Measurements from ENCODE around the gene RAPGEF5. TPM values are rescaled to one million over a fixed set of nuclear protein-coding genes. Genes with fewer than 3 reads are reported as not detected.

The RAPGEF5 gene
- total RNA-seq, 1 experiment from 2014 or later: 15.6 TPM

- ChIA-PET RAD21 (ENCODE audit: low non-redundant PET in 1 of 2, low total read pairs in 2 of 2, uncharacterized antibody in 2 of 2, unreplicated experiment in 2 of 2) (no interaction called here), CTCF (interaction anchor here (2.6 kb wide), 1 partner anchor 380 kb away, joined by 20 read pairs; no protein-coding TSS in a partner anchor), POLR2A (no interaction called here)
- BruUV-seq (replicated peaks): no TSS peak
- H3K9me2 ChIP-seq (ENCODE audit: insufficient read depth): no peaks in the 10 kb centered on the region
- no peaks in the 10 kb centered on the region for H3K4me1 ChIP-seq (ENCODE audit: control insufficient read depth in 1 of 2, insufficient read depth in 2 of 2, low read length in 2 of 2)
- intact Hi-C loops (cut with micrococcal nuclease): loop anchor here (1.0 to 5.0 kb wide), 4 partner anchors 186 to 389 kb away; partner anchors contain the start of gene STEAP1B
- no peaks in the 10 kb centered on the region for H3K79me2 ChIP-seq (ENCODE audit: insufficient read depth, low read length)
- no peak overlapping the region for H3K9ac ChIP-seq (ENCODE audit: low read length)
- no peaks in the 10 kb centered on the region for H3K9me3 ChIP-seq (ENCODE audit: control insufficient read depth in 1 of 2, insufficient read depth in 1 of 2, low read depth in 1 of 2, low read length in 2 of 2)
- ATAC-seq: no peak
- no peak overlapping the region for H3K27ac ChIP-seq (ENCODE audit: low read depth, low read length)
- H3K36me3 ChIP-seq (ENCODE audit: control insufficient read depth in 1 of 2, insufficient read depth in 2 of 2, low read length in 2 of 2): no peaks in the 10 kb centered on the region
- no peak overlapping the region for H2AFZ ChIP-seq (ENCODE audit: low read depth, low read length, poor library complexity, severe bottlenecking)
- DNase-seq (ENCODE audit: low read depth, low spot score): no peak
- no peak for TF ChIP-seq EZH2phosphoT487 (IDR thresholded peaks at IDR 0.05; ENCODE audit: borderline replicate concordance)
- TF ChIP-seq, protein P1, sequence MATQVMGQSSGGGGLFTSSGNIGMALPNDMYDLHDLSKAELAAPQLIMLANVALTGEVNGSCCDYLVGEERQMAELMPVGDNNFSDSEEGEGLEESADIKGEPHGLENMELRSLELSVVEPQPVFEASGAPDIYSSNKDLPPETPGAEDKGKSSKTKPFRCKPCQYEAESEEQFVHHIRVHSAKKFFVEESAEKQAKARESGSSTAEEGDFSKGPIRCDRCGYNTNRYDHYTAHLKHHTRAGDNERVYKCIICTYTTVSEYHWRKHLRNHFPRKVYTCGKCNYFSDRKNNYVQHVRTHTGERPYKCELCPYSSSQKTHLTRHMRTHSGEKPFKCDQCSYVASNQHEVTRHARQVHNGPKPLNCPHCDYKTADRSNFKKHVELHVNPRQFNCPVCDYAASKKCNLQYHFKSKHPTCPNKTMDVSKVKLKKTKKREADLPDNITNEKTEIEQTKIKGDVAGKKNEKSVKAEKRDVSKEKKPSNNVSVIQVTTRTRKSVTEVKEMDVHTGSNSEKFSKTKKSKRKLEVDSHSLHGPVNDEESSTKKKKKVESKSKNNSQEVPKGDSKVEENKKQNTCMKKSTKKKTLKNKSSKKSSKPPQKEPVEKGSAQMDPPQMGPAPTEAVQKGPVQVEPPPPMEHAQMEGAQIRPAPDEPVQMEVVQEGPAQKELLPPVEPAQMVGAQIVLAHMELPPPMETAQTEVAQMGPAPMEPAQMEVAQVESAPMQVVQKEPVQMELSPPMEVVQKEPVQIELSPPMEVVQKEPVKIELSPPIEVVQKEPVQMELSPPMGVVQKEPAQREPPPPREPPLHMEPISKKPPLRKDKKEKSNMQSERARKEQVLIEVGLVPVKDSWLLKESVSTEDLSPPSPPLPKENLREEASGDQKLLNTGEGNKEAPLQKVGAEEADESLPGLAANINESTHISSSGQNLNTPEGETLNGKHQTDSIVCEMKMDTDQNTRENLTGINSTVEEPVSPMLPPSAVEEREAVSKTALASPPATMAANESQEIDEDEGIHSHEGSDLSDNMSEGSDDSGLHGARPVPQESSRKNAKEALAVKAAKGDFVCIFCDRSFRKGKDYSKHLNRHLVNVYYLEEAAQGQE (IDR thresholded peaks at IDR 0.05; ENCODE audit: low read depth): no peak
- no peak for TF ChIP-seq TCF7L2 (IDR thresholded peaks at IDR 0.05; ENCODE audit: borderline replicate concordance, extremely low read depth, insufficient read depth, insufficient read length)
- no peak for TF ChIP-seq EZH2 (IDR thresholded peaks at IDR 0.05)
- TF ChIP-seq SRF (IDR thresholded peaks at IDR 0.05; ENCODE audit: low read depth): no peak
- no peak for TF ChIP-seq FOSL1 (IDR thresholded peaks at IDR 0.05; ENCODE audit: low read depth)
- TF ChIP-seq JUND (IDR thresholded peaks at IDR 0.05): no peak
- no peak for TF ChIP-seq SP1 (IDR thresholded peaks at IDR 0.05; ENCODE audit: low read depth)
- TF ChIP-seq, protein P2, sequence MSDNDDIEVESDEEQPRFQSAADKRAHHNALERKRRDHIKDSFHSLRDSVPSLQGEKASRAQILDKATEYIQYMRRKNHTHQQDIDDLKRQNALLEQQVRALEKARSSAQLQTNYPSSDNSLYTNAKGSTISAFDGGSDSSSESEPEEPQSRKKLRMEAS (IDR thresholded peaks at IDR 0.05): no peak
- no peak for TF ChIP-seq EGR1 (IDR thresholded peaks at IDR 0.05; ENCODE audit: low read depth)
- TF ChIP-seq ZFX (IDR thresholded peaks at IDR 0.05): no peak
- TF ChIP-seq CTCF (IDR thresholded peaks at IDR 0.05 in 2 of 3, conservative IDR thresholded peaks at IDR 0.05 in 1 of 3; ENCODE audit: borderline replicate concordance in 1 of 3, insufficient read depth in 1 of 3, low read depth in 2 of 3, low read length in 2 of 3): no peak
- no peak for TF ChIP-seq POLR2AphosphoS5 (IDR thresholded peaks at IDR 0.05; ENCODE audit: low read depth, low read length)
- no peak overlapping the region for H3K4me2 ChIP-seq (ENCODE audit: low read length)
- no peaks in the 10 kb centered on the region for H4K20me1 ChIP-seq (ENCODE audit: insufficient read depth)
- H3K4me3 ChIP-seq (replicated peaks in 1 of 2; ENCODE audit: low read depth in 1 of 2, low read length in 2 of 2): no peak overlapping the region
- no peaks in the 10 kb centered on the region for H3K27me3 ChIP-seq (ENCODE audit: insufficient read depth, low read length)
These were observed 246.1 kb downstream of the RAPGEF5 start for GRCh38 chr7:22110881-22111280.
